IMR-90 (cell line): ENCODE measurements around the gene TSTD2. TPM values are rescaled to one million over a fixed set of nuclear protein-coding genes. Genes with fewer than 3 reads are reported as not detected.

Experiments
- ATAC-seq: fragments of 200-7000 bp; cut with Tn5 transposase; 2 replicates; pipeline ENCODE4 v1.9.1; 2020; ENCODE audit warnings: low read depth, mild to moderate bottlenecking, moderate library complexity
- Bru-seq: library from RNA; stranded (reverse); fragments of 400-500 nt; gene quantifications from one replicate; lab custom pipeline; 2021; lab: Mats Ljungman, UMichigan
- BruChase-seq, 2 experiments: library from RNA; stranded (reverse); fragments of 400-500 nt; gene quantifications; one replicate each; lab custom pipeline; 2021; lab: Mats Ljungman, UMichigan
- BruUV-seq: library from RNA; stranded (reverse); fragments of 400-500 nt; replicated peaks from 2 replicates; lab custom pipeline; 2021; lab: Mats Ljungman, UMichigan
- CTCF ChIA-PET: fragments of 300-600 bp; formaldehyde crosslinking; extraction: SDS; loops from one replicate; lab custom pipeline; 2021; ENCODE audit warnings: antibody characterized with exemption; lab: Yijun Ruan, JAX
- POLR2A ChIA-PET: fragments of 300-600 bp; sonication (Branson Sonifier 250); formaldehyde crosslinking; loops from one replicate; lab custom pipeline; 2022; ENCODE audit warnings: antibody characterized with exemption; ENCODE audit not compliant: unreplicated experiment; lab: Charles Lee
- DNase-seq: peaks from one replicate; pipeline ENCODE4 v3.0.0; 2013
- H2AFZ ChIP-seq: replicated peaks from 2 replicates; pipeline ENCODE3; 2013; ENCODE audit warnings: low read length, mild to moderate bottlenecking; ENCODE audit not compliant: poor library complexity
- H2AK5ac ChIP-seq: 2 replicates; pipeline ENCODE4 v1.6.1; 2013; ENCODE audit warnings: low read depth, low read length, inconsistent platforms
- H2AK9ac ChIP-seq: replicated peaks from 2 replicates; pipeline ENCODE3; 2013; ENCODE audit warnings: mild to moderate bottlenecking, low read depth, low read length, moderate library complexity; ENCODE audit not compliant: poor library complexity
- H2BK120ac ChIP-seq: 2 replicates; pipeline ENCODE4 v1.6.1; 2013; ENCODE audit warnings: low read depth, low read length, inconsistent platforms
- H2BK15ac ChIP-seq: 3 replicates; pipeline ENCODE4 v1.6.1; 2013; ENCODE audit warnings: low read depth, low read length, inconsistent platforms
- H2BK20ac ChIP-seq: 2 replicates; pipeline ENCODE4 v1.6.1; 2013; ENCODE audit warnings: low read depth, mild to moderate bottlenecking, inconsistent platforms, low read length, moderate library complexity
- H2BK5ac ChIP-seq: 2 replicates; pipeline ENCODE4 v1.6.1; 2013; ENCODE audit warnings: mild to moderate bottlenecking, low read depth, low read length, inconsistent platforms; ENCODE audit not compliant: poor library complexity, severe bottlenecking
- H3K14ac ChIP-seq: replicated peaks from 2 replicates; pipeline ENCODE4 v1.6.1; 2013; ENCODE audit warnings: low read depth, low read length, inconsistent platforms
- H3K18ac ChIP-seq: 2 replicates; pipeline ENCODE4 v1.6.1; 2013; ENCODE audit warnings: low read depth, low read length, control low read depth
- H3K23ac ChIP-seq: 2 replicates; pipeline ENCODE4 v1.6.1; 2013; ENCODE audit warnings: low read depth, low read length, inconsistent platforms
- H3K27ac ChIP-seq: 2 replicates; pipeline ENCODE4 v1.5.1; 2013; ENCODE audit warnings: mild to moderate bottlenecking, control low read depth, low read length; ENCODE audit not compliant: insufficient read depth
- H3K27me3 ChIP-seq: 2 replicates; pipeline ENCODE4 v1.6.1; 2013; ENCODE audit warnings: low read length; ENCODE audit not compliant: control insufficient read depth, insufficient read depth
- H3K36me3 ChIP-seq: 2 replicates; pipeline ENCODE4 v1.6.1; 2013; ENCODE audit warnings: low read length, mixed read lengths; ENCODE audit not compliant: control insufficient read depth, insufficient read depth
- H3K4ac ChIP-seq: 2 replicates; pipeline ENCODE4 v1.6.1; 2013; ENCODE audit warnings: low read depth, low read length, inconsistent platforms
- H3K4me1 ChIP-seq: 2 replicates; pipeline ENCODE4 v1.6.1; 2013; ENCODE audit warnings: low read length, mixed read lengths; ENCODE audit not compliant: control insufficient read depth, insufficient read depth
- H3K4me2 ChIP-seq: 2 replicates; pipeline ENCODE4 v1.6.1; 2013; ENCODE audit warnings: low read depth, mild to moderate bottlenecking, control low read depth, low read length, moderate library complexity
- H3K4me3 ChIP-seq: 2 replicates; pipeline ENCODE4 v1.5.1; 2013; ENCODE audit warnings: low read depth, mild to moderate bottlenecking, control low read depth, low read length, moderate library complexity; ENCODE audit not compliant: insufficient read depth
- H3K56ac ChIP-seq: 2 replicates; pipeline ENCODE4 v1.6.1; 2013; ENCODE audit warnings: low read length, inconsistent platforms; ENCODE audit not compliant: insufficient read depth; ENCODE audit errors: extremely low read depth
- H3K79me1 ChIP-seq, 2 experiments: 2 replicates each; pipeline ENCODE4 v1.6.1; 2013; ENCODE audit warnings: low read length in 2 of 2, inconsistent platforms in 1 of 2, low read depth in 1 of 2
- H3K9ac ChIP-seq: 2 replicates; pipeline ENCODE4 v1.6.1; 2013; ENCODE audit warnings: low read depth, low read length, control low read depth
- H3K9me1 ChIP-seq: 2 replicates; pipeline ENCODE4 v1.6.1; 2013; ENCODE audit warnings: low read length, inconsistent platforms; ENCODE audit not compliant: insufficient read depth
- H3K9me3 ChIP-seq: 2 replicates; pipeline ENCODE4 v1.6.1; 2013; ENCODE audit warnings: low read length; ENCODE audit not compliant: control insufficient read depth, insufficient read depth
- H4K20me1 ChIP-seq: 2 replicates; pipeline ENCODE4 v1.6.1; 2013; ENCODE audit warnings: low read length, inconsistent platforms; ENCODE audit not compliant: insufficient read depth
- H4K5ac ChIP-seq: 2 replicates; pipeline ENCODE4 v1.6.1; 2013; ENCODE audit warnings: mild to moderate bottlenecking, low read depth, low read length, control low read depth
- H4K8ac ChIP-seq, 2 experiments: 2 replicates each; pipeline ENCODE4 v1.6.1; 2013; ENCODE audit warnings: low read depth in 2 of 2, low read length in 2 of 2, control low read depth in 1 of 2, inconsistent platforms in 1 of 2
- H4K91ac ChIP-seq: 2 replicates; pipeline ENCODE4 v1.6.1; 2013; ENCODE audit warnings: low read depth, low read length, inconsistent platforms; ENCODE audit not compliant: insufficient read depth
- BHLHE40 ChIP-seq: fragments of 150-350 bp; IDR thresholded peaks from 2 replicates; pipeline ENCODE4 v1.6.1; 2016; ENCODE audit warnings: mild to moderate bottlenecking, low read depth, low read length
- CEBPB ChIP-seq: IDR thresholded peaks from 2 replicates; pipeline ENCODE4 v1.6.1; 2012; ENCODE audit warnings: low read depth, low read length, improper control_type of control experiment
- CHD1 ChIP-seq: IDR thresholded peaks from 2 replicates; pipeline ENCODE4 v1.6.1; 2012; ENCODE audit warnings: low read depth, low read length, improper control_type of control experiment
- CTCF ChIP-seq: conservative IDR thresholded peaks from 2 replicates; pipeline ENCODE4 v1.5.1; 2012; ENCODE audit warnings: mild to moderate bottlenecking, low read depth, low read length, improper control_type of control experiment
- FOS ChIP-seq: fragments of 150-350 bp; IDR thresholded peaks from 2 replicates; pipeline ENCODE4 v1.6.1; 2016; ENCODE audit warnings: low read depth, low read length
- MAFK ChIP-seq: IDR thresholded peaks from 2 replicates; pipeline ENCODE4 v1.6.1; 2012; ENCODE audit warnings: low read depth, low read length, improper control_type of control experiment
- MAZ ChIP-seq: IDR thresholded peaks from 2 replicates; pipeline ENCODE4 v1.6.1; 2012; ENCODE audit warnings: low read depth, mild to moderate bottlenecking, low read length, improper control_type of control experiment, moderate library complexity, borderline replicate concordance
- MXI1 ChIP-seq: IDR thresholded peaks from 2 replicates; pipeline ENCODE4 v1.6.1; 2012; ENCODE audit warnings: low read depth, mild to moderate bottlenecking, low read length, moderate library complexity, borderline replicate concordance
- POLR2A ChIP-seq: IDR thresholded peaks from 2 replicates; pipeline ENCODE4 v1.6.1; 2012; ENCODE audit warnings: mild to moderate bottlenecking, low read depth, low read length
- RAD21 ChIP-seq: IDR thresholded peaks from 2 replicates; pipeline ENCODE4 v1.6.1; 2012; ENCODE audit warnings: low read length, improper control_type of control experiment
- RCOR1 ChIP-seq: IDR thresholded peaks from 2 replicates; pipeline ENCODE4 v1.6.1; 2012; ENCODE audit warnings: mild to moderate bottlenecking, low read length, improper control_type of control experiment; ENCODE audit not compliant: insufficient replicate concordance
- RFX5 ChIP-seq: IDR thresholded peaks from 2 replicates; pipeline ENCODE4 v1.8.0; 2012; ENCODE audit warnings: low read depth, mild to moderate bottlenecking, low read length, moderate library complexity
- SMC3 ChIP-seq: fragments of 150-350 bp; IDR thresholded peaks from 2 replicates; pipeline ENCODE4 v1.6.1; 2016; ENCODE audit warnings: low read depth, mild to moderate bottlenecking, antibody characterized with exemption, low read length, moderate library complexity
- WGBS, 2 experiments: methylation state at CpG; one replicate each; pipeline versions ENCODE4 v1.1.5 to v1.1.7; 2013; ENCODE audit warnings: missing lambda C conversion rate in 2 of 2; ENCODE audit not compliant: insufficient read length in 1 of 2; ENCODE audit errors: extremely low coverage in 2 of 2; 5-methylcytosine and 5-hydroxymethylcytosine counted together
- dilution Hi-C: fragments of 300-500 bp; cut with HindIII; formaldehyde crosslinking; loops from one replicate; pipeline ENCODE4 v1.14.3; 2018; ENCODE audit warnings: low sequenced_read_pairs; ENCODE audit not compliant: unreplicated experiment
- in situ Hi-C: fragments of 300-500 bp; cut with MboI; formaldehyde crosslinking; loops from 3 replicates; pipeline ENCODE4 v1.14.3; 2019; ENCODE audit warnings: low sequenced_read_pairs, inconsistent platforms, mixed read lengths
- intact Hi-C: fragments of 100-400 bp; cut with micrococcal nuclease; formaldehyde crosslinking; loops from 2 replicates; pipeline ENCODE4 v1.10.0; 2022
- long read RNA-seq: library from polyadenylated mRNA; unstranded; transcript quantifications from one replicate; pipeline ENCODE4 v2.0.0, GENCODE V29; 2021; ENCODE audit not compliant: unreplicated experiment
- polyA plus RNA-seq, 3 experiments: library from polyadenylated mRNA; depleted of rRNA; stranded (reverse); fragments of >200 nt; gene quantifications; 2 replicates each; pipeline ENCODE4 v1.2.3, GENCODE V29; 2012; ENCODE audit warnings: low replicate concordance in 1 of 3
- total RNA-seq: library from RNA; depleted of rRNA; stranded (reverse); fragments of >200 nt; gene quantifications from 2 replicates; pipeline ENCODE4 v1.2.3, GENCODE V29; 2012; rRNA removed

Gene TSTD2
- total RNA-seq, result 16.3 and 18.3 TPM in 2 replicates
- polyA plus RNA-seq (2012; rRNA removed), result 9.0 and 11.2 TPM in 2 replicates
- polyA plus RNA-seq (2012; cell fraction: cytosol; rRNA removed), result 2.9 and 3.7 TPM in 2 replicates
- polyA plus RNA-seq (2012; cell fraction: nucleus; rRNA removed; ENCODE audit: low replicate concordance), result 17.9 and 43.0 TPM in 2 replicates
- Bru-seq, nascent RNA, result percentile 76 among the genes with signal in this experiment
- percentile 63 among the genes with signal in this experiment for BruChase-seq, experiment 1, labeled RNA remaining after a 6-hour chase
- BruChase-seq, experiment 2, labeled RNA remaining after a 2-hour chase, result percentile 72 among the genes with signal in this experiment
- long read RNA-seq, full-length matches to known transcripts, result 14 of 17 reads
- long read RNA-seq, partial matches to known transcripts, result 1 of 17 reads
- long read RNA-seq, other reads (novel, unspliced or antisense), result 2 of 17 reads

GRCh38 chr9:97632985-97633858 is at the start of gene TSTD2, which contains the start of gene NCBP1:
Gene TSTD2 (minus strand): TSS chr9:97633368. CDS start chr9:97627562, 5,806 bp downstream.
Gene NCBP1 (plus strand): TSS chr9:97633821. CDS start chr9:97633882, 61 bp downstream.
- peak within 1 kb of the TSS; percentile 93 for H3K9ac ChIP-seq
- no TSS peak for BruUV-seq
- POLR2A ChIA-PET, result interaction anchor here (0.7 to 1.0 kb wide), 2 partner anchors 12 to 74 kb away, joined by 4 to 5 read pairs; no protein-coding TSS in a partner anchor
- H4K91ac ChIP-seq, result peak within 1 kb of the TSS; percentile 98
- dilution Hi-C loops, result no loop called here
- peak within 1 kb of the TSS; percentile 98 for H4K8ac ChIP-seq
- peaks cover 3% of the 10 kb centered on the region; the same call in 1 of the 2 replicates for H3K9me1 ChIP-seq
- peak within 1 kb of the TSS; percentile 91 for H3K18ac ChIP-seq
- H2BK120ac ChIP-seq, result peak within 1 kb of the TSS; percentile 99
- H2BK20ac ChIP-seq, result peak within 1 kb of the TSS; percentile 93
- peak within 1 kb of the TSS; percentile 95 for H3K27ac ChIP-seq
- in situ Hi-C loops, result no loop called here
- WGBS, 2 experiments, result 0% methylated on average over 52 of the region's 83 CpGs; no CpG with 5 or more reads in 1 of the 2 experiments
- peaks cover 7% of the 10 kb centered on the region for H3K4me1 ChIP-seq
- intact Hi-C loops, result no loop called here
- no peaks in the 10 kb centered on the region for H3K27me3 ChIP-seq
- H3K9me3 ChIP-seq, result no peaks in the 10 kb centered on the region
- H3K14ac ChIP-seq, result peak within 1 kb of the TSS; percentile 100
- peak within 1 kb of the TSS; percentile 97 for H2AFZ ChIP-seq
- ATAC-seq, result peak; percentile 94
- no peaks in the 10 kb centered on the region for H3K36me3 ChIP-seq
- H2BK5ac ChIP-seq, result peak within 1 kb of the TSS; percentile 94
- peak within 1 kb of the TSS; percentile 98 for H2BK15ac ChIP-seq
- peak within 1 kb of the TSS; percentile 100 for H3K56ac ChIP-seq
- peak within 1 kb of the TSS; percentile 99 for H3K4me2 ChIP-seq
- H3K4ac ChIP-seq, result peak within 1 kb of the TSS; percentile 99
- peak; percentile 97 for DNase-seq
- peak within 1 kb of the TSS; percentile 95 for H2AK9ac ChIP-seq
- peak within 1 kb of the TSS; percentile 59 for H3K4me3 ChIP-seq
- H4K20me1 ChIP-seq, result peaks cover 28% of the 10 kb centered on the region
- peak within 1 kb of the TSS; percentile 100 for H3K23ac ChIP-seq
- peaks cover 12 to 44% of the 10 kb centered on the region in 2 experiments for H3K79me1 ChIP-seq
- H4K5ac ChIP-seq, result peak within 1 kb of the TSS; percentile 93
- CTCF ChIA-PET, result interaction anchor here (0.8 to 1.8 kb wide), 3 partner anchors 17 to 164 kb away, joined by 3 to 7 read pairs (median 6); no protein-coding TSS in a partner anchor
- H2AK5ac ChIP-seq, result peak within 1 kb of the TSS; percentile 79
- TF ChIP-seq FOS (no peak), CHD1 (no peak), RAD21 (no peak), BHLHE40 (peak; percentile 100), MAFK (no peak), CEBPB (0 out of 2 replicates have a peak, but pooled peaks have one; percentile 10), CTCF (no peak), SMC3 (no peak), MXI1 (peak; percentile 91), MAZ (peak; percentile 75; the same call in 1 of the 2 replicates), RFX5 (no peak), POLR2A (peak; percentile 84), RCOR1 (no peak)
